CD4-positive, alpha-beta T cell treated with Interferon gamma for 1 hour (primary cell): ENCODE measurements around the gene ANKS1A.
"Not testable (repeated sequence)": the region's sequence is repeated elsewhere in the genome, so short reads cannot be mapped to it uniquely, and the experiment has no call there.

Source experiments
- DNase-seq: peaks from one replicate; pipeline ENCODE4 v3.0.0-alpha.2; 2020

The ANKS1A gene

GRCh38 chr6:34924831-34925625 lies 36.0 kb downstream of the ANKS1A start:
- DNase-seq = no peak

GRCh38 chr6:34926655-34927054 lies 37.6 kb downstream of the ANKS1A start:
- DNase-seq = no peak

DNA sequence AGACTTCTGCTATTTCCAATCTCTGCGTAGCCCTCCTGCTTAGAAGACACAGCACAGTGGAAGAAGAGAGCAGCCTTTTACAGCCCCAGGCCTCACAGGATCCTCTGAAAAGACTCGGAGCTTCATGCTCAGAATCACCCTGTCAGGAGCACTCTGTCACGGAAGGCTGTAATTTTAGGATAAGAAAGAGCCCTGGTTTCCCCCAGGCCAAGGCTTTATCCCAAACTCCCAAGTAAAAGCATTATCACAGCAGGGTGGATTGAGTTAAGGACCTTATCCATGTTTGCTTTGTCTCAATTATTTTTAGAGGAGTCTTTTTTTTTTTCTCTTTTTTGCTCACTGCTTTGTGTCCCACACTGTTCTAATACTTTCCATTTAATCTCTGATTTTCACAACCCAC lies 39.2 kb downstream of the ANKS1A start:
- no peak for DNase-seq

GRCh38 chr6:34928695-34929094 lies 39.6 kb downstream of the ANKS1A start:
- DNase-seq = no peak

- no peak for DNase-seq
These were observed 40.4 kb downstream of the ANKS1A start for GRCh38 chr6:34929241-34929978.

GRCh38 chr6:34930221-34930620 lies 41.2 kb downstream of the ANKS1A start:
- no peak for DNase-seq

DNA sequence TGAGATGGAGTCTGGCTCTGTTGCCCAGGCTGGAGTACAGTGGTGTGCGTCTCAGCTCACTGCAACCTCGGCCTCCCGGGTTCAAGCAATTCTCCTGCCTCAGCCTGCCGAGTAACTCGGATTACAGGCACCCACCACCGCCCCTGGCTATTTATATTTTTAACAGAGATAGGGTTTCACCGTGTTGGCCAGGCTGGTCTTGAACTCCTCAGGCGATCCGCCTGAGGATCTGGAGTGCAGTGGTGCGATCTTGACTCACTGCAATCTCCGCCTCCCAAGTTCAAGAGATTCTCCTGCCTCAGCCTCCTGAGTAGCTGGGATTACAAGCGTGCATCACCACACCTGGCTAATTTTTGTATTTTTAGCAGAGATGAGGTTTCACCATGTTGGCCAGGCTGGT lies 43.1 kb downstream of the ANKS1A start:
- not testable (repeated sequence) for DNase-seq

GRCh38 chr6:34934516-34934915 lies 45.5 kb downstream of the ANKS1A start:
- DNase-seq = no peak

GRCh38 chr6:34938268-34938667 lies 49.2 kb downstream of the ANKS1A start:
- no peak for DNase-seq

- DNase-seq = no peak
These were observed 51.0 kb downstream of the ANKS1A start for GRCh38 chr6:34940030-34940434.

- no peak for DNase-seq
These were observed 52.4 kb downstream of the ANKS1A start for GRCh38 chr6:34941421-34941820.

GRCh38 chr6:34945317-34945716 lies 56.3 kb downstream of the ANKS1A start:
- DNase-seq = no peak

GRCh38 chr6:34947561-34947960 lies 58.5 kb downstream of the ANKS1A start:
- no peak for DNase-seq

DNA sequence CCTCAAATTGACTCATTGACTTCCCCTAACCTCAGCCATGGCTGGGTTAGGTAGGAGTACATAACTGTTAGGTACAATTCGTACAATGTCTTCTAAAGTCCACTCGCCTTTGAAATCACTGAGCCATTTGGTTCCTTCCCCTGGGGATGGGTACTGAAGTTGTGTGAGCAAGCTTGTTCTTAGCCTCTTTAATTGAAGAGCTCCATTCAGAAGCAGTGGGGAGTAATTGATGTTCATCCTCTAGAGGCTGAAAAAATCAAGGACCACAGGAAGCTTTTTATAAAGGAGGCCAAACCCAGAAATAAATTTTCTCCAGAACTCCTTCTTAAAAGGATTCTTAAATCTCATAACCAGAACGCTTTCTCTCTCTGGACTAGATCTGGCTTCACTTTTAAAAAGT lies 60.6 kb downstream of the ANKS1A start:
- DNase-seq = no peak

GRCh38 chr6:34950849-34951248 lies 61.8 kb downstream of the ANKS1A start:
- DNase-seq = no peak

GRCh38 chr6:34951731-34952130 lies 62.7 kb downstream of the ANKS1A start:
- no peak for DNase-seq

- no peak for DNase-seq
These were observed 64.3 kb downstream of the ANKS1A start for GRCh38 chr6:34953061-34954025.

- DNase-seq = peak; percentile 6
These were observed 66.4 kb downstream of the ANKS1A start for GRCh38 chr6:34955442-34955841.

DNA sequence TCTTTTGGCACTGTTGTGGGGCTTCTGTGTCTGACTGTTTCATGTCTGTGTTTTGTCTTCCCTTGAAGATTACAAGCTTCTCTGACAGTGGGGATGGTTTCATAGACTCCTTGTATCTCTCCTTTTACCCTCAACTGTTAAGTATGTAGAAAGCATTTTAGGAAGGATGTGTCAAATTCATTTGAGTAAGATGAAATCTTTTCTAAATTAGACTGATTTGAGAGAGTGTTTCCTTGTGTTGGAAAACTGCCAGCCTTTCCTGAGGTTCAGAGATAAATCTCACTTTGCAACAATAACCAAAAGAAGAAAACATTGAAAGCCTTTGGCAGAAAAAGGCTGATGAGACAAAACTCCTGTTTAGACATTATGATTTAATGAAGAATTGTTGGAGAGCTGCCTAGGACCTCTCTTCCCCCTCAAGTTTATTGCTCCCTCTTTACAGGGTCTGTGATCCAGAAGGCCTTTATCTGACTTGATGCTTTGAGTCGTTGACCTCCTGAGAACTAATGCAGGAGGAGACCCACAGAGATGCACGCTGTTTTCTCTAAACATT lies 68.3 kb downstream of the ANKS1A start:
- no peak for DNase-seq

GRCh38 chr6:34958734-34959133 lies 69.7 kb downstream of the ANKS1A start:
- peak; percentile 2 for DNase-seq

DNA sequence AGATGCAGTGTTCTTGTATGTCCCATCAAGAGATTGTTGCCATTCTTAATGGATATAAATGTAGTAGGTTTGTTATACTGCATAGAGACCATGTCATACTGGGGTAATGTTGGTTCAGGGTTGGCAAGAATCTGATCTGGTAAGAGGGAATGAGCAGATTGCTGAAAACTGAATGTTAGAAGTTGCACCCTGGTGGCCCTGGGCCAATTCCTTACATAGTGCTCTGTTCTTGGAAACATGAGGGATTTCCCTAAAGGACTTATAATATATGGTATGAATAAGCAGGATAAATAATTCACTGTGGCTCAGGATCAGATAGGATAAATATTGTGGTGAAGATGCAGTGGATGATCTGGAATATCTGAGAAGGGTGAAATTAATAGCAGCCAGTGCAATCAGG lies 70.2 kb downstream of the ANKS1A start:
- no peak for DNase-seq

DNA sequence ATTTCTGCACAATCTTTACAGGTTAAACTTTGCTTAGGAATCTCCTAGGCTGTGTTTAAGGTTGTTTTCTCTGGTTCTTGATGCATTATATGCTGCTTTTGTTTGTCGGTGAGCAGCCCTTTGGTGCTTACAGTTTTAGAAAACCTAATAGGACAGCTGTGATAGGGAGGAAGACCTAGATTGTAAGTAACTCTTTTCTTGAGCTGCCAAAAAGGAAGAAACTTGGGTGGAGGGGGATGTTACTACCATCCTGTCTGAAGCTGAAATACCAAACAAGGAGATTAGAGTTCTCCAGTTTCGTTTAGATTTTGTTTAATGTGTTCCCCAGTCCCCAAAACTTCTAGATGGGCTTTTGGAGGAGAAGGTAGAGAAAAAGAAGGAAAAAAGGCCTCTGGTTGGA lies 72.0 kb downstream of the ANKS1A start:
- no peak for DNase-seq

- no peak for DNase-seq
These were observed 72.5 kb downstream of the ANKS1A start for GRCh38 chr6:34961574-34961973.
